Amniotic epithelial cell (primary cell): ENCODE results near the gene ACSBG1.

Source experiments
- DNase-seq: peaks from one replicate; pipeline ENCODE4 v3.0.0-alpha.2; 2010; ENCODE audit warnings: low read depth

The ACSBG1 gene

GRCh38 chr15:78129751-78130287 is 104.5 kb downstream of the ACSBG1 start:
- no peak for DNase-seq

- no peak for DNase-seq
Measured at GRCh38 chr15:78129077-78129750, 105.2 kb downstream of the ACSBG1 start.

DNA sequence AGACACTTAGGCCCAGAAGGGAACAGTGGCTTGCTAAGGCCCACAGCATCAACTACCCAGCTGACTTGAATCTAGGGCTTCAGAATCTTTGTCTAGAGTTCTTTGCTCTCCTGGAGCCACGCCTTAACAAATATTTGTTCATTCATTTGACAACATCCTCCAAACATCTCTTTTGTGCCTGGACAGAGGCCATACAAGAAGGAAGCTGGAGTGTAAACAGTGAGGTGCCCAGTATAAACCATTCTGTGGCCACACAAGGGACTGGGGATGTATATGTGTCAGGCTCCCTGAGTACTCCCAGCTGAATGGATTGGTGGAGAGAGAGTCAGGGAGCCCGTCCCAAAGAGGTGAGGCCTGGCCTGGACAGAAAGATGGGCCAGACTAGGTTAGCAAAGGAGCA is 106.5 kb downstream of the ACSBG1 start:
- no peak for DNase-seq

- DNase-seq: no peak
Measured at GRCh38 chr15:78125267-78125666, 109.1 kb downstream of the ACSBG1 start.

GRCh38 chr15:78120523-78120922 is 113.8 kb downstream of the ACSBG1 start:
- no peak for DNase-seq
